ENCODE data around the gene JAKMIP1. TPM values are rescaled to one million over a fixed set of nuclear protein-coding genes. Genes with fewer than 3 reads are reported as not detected.
A peak's percentile ranks its signal among the peaks of the same experiment; 100 is the strongest.

Gene JAKMIP1
- total RNA-seq, 1 donor from 2014 or later = not detected

DNA sequence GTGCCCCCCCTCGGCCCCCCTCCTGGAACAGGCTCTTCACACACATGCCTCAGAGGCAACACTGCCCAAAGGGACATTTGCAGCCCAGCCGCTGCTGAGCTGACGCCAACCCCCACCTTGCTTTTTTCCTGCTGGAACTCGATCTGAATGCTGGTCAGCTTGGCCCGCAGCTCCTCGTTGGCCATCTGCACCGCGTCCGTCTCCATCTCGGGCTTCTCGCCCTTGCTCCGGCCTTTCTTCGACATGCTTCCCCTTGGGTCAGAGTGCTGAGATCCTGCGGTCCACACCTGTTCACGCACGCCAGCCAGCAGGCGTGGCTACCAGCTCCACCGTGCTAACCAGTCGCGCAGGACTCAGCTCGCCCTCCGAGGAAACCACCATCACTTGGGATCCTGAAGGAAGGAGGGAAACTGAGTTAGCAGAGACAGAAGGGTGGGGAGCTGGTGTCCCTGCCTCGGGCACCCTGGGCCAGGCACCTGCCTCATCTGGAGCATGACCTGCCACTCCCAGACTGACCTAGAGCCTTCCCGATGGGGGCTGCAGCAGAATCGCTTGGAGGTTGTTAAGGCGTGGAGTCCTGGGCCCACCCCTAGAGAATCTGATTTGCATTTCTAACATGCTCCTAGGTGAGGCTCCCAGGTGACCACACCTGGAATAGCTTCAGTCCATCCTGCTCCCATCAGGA is 87.6 kb downstream of the JAKMIP1 start:
- intact Hi-C loops (cut with micrococcal nuclease) = no loop called here
- DNase-seq (no peak), ATAC-seq (no peak)

DNA sequence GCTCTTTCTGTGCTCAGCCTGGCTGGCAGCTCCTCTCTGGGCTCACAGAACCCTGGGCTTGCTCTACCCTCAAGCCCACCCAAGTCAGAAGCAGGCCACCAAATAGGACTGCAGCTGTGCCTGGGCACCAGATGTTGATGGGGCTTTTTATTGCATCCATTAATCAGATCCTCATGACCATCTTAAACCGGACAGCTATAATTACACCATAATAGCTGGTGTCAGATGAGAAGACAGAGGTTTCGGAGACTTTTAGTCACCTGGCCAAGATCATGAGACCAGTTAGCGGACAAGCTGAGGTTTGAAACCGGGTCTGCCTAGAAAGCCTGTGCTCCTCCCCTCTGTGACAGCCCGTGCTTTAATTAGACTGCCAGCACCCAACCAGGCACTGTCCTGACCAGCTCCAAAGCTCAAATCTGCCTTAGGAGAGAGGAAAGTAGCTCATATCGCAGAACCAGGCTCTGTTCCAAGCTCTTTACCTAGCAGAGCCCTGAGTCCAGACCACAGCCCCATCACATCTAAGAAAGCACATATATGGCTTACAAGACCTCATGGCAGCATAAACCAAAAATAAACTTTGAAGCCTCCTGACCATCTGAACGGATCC is 88.9 kb downstream of the JAKMIP1 start:
- ATAC-seq (no peak), DNase-seq (no peak)
- intact Hi-C loops (cut with micrococcal nuclease) = no loop called here

DNA sequence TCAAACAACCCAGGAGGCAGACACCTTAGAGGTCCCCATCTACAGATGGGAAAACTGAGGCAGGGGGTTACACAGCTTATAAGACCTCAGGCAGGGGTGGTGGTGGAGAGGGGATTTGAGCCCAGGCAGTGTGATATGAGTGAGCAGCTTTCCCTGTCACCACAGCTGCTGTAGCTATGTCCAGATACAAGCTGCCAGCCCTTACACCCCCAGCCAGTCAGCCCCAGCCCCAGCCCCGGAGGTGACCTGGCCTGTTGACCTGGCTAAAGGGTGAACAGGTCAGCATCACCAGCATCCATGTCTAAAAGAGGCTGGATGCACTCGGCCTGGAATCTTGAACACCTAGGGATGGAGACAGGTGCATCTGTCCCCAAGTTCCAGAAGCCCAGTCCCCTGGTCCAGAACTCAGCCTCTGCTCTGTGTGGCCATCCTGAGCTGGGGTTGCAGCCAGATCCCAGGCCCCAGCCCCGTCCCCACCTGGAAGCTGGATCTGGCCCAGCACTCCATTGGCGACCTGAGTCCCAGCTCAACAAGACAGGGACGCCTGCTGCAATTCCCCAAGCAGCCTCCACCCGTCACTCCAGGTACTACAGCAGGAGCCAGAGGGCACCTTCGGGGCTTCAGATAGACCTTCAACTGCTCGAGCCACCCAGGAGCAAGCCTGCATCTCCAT is 89.5 kb downstream of the JAKMIP1 start:
- ATAC-seq (no peak), DNase-seq (no peak)
- intact Hi-C loops (cut with micrococcal nuclease) = no loop called here

DNA sequence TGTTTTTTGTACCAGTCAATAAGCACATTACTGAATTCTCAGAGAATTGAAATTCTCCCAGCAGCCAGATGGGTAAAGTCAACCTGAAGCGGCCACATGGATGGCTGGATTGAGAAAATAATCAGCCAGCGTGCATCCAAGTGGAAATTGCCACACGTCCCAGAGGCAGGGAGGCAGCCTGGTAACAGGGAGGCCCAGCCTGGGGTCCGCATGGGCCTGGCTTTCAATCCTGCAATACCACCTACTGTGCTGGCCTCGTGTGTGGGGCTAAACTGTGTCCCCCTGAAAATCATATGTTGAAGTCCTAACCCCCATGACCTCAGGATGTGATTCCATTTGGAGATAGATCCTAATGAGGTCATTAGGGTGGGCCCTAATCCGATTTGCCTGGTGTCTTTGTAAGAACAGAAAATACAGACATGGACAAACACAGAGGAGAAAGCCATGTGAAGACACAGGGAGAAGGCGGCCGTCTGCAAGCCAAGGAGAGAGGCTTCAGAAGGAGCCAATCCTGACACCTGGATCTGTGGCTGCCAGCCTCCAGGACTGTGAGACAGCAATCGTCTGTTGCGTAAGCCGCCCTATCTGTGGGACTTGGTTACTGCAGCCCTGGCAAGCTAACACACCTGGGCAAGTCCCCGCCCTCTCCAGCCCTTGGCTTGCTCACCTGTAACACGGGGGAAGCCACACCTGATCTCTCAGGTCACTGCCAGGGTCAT is 90.3 kb downstream of the JAKMIP1 start:
- intact Hi-C loops (cut with micrococcal nuclease) = no loop called here
- no peak for DNase-seq
- no peak for ATAC-seq

DNA sequence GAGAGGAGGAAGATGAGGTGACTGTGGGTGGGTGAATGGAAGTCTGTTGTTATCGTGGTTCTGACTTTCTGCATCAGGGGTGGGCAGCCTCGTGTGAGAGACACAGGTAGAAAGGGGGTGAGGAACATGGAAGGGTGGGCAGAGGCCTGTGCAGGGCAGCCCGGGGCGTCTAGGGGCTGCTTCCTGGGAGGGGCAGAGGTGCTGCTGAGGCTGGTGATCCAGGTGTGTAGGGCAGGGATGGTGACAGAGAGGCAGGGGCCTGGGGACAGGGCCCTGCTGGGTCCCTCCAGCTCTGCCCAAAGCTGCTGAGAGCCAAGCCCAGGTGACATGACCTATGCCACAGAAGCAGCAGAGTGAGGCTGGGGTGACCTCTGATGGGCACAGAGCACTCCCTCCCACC is 92.5 kb downstream of the JAKMIP1 start:
- intact Hi-C loops (cut with micrococcal nuclease) = no loop called here
- ATAC-seq (no peak), DNase-seq (no peak)

DNA sequence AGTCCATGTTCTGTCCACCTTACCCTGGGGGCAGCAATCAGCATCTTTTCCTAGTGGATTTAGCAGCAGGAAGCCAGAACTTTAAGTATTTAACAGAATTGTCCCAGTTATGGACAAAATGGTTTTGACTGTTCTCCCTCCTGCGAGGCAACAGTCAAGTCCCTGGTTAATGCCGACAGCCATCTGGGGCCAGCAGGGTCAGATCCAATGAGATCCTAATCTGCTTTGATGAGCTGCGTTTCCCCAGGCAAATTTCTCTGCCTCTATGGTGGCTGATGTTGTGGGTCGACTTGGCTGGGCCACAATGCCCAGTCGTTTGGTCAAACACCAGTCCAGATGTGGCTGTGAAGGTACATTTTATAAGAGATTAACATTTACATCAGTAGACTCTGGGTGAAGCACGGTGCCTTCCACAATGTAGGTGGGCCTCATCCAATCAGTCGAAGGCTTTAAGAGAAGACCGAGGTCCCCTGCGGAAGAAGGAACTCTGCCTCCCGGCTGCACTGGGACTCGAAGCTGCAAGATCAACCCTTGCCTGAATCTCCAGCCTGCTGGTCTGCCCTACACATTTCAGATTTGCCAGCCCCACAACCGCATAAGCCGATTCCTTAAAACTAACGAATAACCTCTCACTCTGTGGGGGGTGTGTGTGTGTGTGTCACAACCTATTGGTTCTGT is 93.1 kb downstream of the JAKMIP1 start:
- intact Hi-C loops (cut with micrococcal nuclease) = no loop called here
- no peak for ATAC-seq
- DNase-seq = no peak

DNA sequence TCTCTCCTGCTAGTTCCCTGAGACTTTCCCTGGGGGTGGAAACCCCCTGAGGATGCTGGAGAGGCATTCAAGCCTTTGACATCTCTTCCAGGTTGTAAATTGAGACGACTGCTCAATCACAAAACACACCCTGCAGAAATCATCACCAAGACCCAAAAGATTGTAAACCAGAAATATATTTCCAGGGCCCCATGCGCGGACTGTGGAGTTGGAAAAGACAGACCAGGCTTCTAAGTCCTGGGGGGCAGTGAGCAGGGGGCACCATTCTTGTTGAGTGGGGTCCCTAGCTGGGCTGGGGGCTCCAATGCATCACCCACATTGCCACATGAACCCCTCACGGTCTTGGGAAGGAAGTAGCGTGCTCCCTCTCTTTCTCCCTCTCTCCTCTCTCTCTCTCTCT is 94.2 kb downstream of the JAKMIP1 start:
- intact Hi-C loops (cut with micrococcal nuclease) = no loop called here
- DNase-seq = no peak
- no peak for ATAC-seq

DNA sequence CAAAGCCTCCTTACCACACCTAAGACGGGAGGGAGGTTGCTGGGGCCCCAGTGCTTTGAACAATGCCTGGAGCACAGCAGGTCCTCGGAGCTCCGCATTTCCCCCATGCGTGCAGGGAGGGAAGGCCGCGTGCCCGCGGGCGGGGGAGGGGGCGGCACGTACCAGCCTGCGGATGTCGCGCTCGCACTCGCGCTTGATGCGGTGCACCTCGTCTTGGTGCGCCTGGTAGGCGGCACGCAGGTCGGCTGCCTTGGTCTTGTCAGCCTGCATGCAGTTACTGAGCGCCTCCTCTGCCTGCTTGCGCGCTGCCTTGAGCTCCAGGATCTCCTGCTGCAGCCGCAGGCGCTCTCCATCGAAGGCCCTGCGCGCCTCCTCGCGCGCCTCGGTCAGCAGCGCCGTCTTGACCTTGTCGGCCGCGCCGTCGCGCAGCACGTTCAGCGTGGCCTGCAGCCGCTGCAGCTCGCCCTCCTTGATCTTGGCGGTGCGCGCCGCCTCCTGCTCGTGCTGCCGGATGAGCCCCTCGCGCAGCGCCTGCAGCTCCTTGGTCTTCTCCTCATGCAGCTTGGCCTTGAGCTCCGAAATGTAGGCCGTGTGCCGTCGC is 94.9 kb downstream of the JAKMIP1 start:
- intact Hi-C loops (cut with micrococcal nuclease) = no loop called here
- ATAC-seq (no peak), DNase-seq (no peak)

DNA sequence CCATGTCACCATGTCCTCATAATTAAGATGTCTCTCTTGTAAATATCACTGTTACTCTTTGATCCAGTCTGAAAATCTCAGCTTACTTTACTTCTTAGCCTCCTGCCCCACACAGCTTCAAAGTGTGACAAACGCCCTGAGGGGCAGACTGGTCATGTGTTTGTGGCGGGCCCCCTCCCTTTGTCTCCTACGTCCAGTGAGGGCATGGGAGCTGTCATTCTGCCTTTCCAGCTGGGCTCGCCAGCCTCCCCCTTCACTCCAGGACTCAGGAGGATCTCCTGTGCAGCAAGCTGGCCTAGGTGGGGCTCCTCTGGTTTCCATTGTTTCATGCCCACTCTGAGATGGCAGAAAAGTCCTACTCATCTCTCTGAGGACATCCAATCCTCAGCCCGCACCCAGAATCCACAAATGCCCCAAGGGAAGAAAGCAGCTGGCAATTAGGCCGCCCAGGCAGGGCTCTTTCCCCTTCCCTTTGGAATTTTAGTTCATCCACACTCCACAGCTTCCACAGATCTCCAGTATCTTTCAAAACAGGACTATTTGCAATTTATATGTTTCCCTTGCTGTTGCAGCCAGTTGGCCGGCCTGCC is 95.7 kb downstream of the JAKMIP1 start:
- ATAC-seq (no peak), DNase-seq (no peak)
- intact Hi-C loops (cut with micrococcal nuclease) = no loop called here

DNA sequence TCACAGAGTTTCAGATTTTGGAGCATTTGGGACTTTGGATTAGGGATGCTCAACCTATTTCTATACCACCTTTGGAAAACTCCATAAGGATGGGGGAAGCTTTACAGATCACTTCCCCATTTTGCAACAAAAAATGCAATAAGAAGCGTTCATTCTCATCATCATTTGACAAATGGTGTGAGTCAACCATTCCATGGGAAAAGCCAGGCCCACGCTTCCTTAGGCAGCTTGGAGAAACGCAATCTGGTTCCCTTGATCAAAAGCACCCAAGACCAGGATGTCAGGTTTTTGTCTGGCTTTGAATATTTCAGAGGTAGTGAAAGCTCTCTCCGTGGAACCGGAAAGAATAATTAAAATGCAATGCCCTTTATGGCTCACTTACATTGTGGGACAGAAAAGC is 102.8 kb downstream of the JAKMIP1 start:
- ATAC-seq = no peak
- intact Hi-C loops (cut with micrococcal nuclease) = no loop called here

DNA sequence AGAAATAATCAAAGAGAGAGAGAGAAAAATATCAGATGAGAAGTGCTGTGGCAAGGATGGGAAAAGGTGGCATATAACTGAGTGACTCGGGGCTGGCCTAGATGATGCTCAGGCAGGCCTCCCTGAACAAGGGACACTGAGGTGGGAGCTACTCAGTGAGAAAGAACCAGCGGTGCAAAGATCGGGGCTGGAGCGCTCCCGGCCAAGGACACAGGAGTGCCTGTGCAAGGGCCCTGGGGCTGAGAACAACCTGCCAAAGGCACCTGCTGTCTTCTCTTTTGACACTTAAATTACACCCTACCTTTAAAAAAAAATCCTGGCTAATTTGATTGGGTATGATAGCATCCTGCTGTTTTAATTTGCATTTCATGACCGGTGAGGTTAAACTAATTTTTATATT is 104.5 kb downstream of the JAKMIP1 start:
- DNase-seq (no peak), ATAC-seq (no peak)
- intact Hi-C loops (cut with micrococcal nuclease) = no loop called here

More for the DNA sequence above, 102.8 kb downstream of the JAKMIP1 start:
- no peak for DNase-seq

DNA sequence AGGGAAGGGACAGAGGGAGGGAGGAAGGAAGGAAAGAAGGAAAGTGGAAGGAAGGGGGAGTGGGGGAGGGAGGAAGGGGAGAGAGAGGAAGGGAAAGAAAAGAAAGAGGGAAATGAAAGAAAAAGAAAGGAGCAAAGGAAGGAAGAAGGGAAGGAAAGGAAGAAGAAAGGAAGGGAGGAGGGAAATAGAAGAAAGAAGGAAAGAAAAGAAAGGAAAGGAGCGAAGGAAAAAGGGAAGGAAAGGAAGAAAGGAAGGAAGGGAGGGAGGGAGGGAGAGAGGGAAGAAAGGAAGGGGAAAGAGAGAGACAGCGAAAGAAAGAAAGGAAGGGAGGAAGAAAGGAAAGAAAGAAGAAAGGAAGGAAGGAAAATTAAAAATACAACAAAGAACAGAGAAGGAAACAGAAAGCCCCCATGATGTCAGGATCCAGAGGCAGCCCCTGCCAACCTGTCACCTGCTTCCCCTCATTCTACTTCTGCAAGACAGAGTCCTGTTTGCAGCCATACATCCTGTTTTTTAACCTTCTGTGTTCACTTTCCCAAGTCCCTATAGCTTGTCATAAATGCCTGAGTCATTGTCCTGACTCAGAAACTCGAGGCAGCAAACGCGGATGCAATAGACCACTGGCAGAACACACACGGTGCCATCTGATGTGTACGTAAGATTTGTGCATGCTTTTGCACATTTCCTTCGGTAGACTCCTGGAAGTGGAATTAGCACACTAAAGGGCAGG is 105.2 kb downstream of the JAKMIP1 start:
- no peak for ATAC-seq
- no peak for DNase-seq
- intact Hi-C loops (cut with micrococcal nuclease) = no loop called here

DNA sequence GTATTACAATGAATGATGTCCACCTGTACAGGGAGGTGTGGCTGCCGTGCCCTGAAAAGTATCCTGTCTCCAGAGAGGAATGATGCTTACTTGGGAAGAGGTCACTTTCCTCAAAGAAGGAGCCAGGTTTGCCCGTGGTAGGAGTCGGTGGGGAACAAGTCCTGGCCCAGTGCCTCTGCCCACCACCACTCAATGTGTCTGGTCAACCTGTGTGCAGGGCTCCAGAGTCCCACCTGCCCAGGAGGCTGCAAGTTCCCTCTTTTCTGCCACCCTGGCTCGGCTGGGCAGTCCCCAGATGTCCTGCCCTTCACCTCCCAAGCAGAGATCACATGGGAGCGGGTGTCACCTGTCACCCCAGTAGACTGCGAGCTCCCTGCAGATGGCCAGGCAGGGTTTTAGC is 106.7 kb downstream of the JAKMIP1 start:
- DNase-seq (no peak), ATAC-seq (no peak)
- intact Hi-C loops (cut with micrococcal nuclease) = no loop called here

DNA sequence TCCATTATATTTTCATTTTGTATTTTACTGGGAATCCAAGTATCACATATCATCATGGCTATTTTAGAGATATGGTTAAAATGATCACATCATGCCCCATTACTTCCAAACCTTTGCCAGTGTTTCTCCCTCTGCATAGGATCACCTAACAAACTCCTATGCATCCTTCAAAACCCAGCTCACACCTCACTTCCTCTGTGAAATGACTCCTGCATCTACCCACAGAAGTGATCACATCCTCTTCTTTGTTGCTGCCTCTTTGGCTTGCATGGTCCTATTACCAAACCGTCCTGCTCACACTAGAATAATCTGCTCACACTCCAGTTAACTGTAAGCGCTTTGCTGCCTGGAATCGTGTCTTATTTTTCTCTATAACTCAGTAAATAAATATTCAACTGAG is 107.4 kb downstream of the JAKMIP1 start:
- intact Hi-C loops (cut with micrococcal nuclease) = no loop called here
- ATAC-seq (no peak), DNase-seq (no peak)

DNA sequence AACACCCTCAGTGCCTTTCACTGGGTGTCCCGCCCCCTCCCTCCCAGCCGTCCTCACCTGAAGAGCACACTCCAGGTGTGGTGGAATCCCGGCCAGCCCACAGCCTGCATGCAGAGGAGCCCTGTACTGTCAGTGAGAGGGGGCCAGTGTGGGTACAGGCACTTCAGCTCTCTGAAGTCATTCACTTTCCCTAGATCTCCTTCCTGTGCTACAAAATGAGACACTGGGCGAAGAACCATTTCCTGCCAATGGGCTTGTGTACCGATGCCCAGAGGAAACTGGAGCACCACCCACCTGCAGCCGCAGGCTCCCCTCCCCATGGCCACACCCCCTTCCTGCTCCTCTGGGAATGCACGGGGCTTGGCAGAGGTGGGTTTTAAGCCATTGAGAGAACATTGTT is 108.2 kb downstream of the JAKMIP1 start:
- ATAC-seq (no peak), DNase-seq (no peak)
- intact Hi-C loops (cut with micrococcal nuclease) = no loop called here

DNA sequence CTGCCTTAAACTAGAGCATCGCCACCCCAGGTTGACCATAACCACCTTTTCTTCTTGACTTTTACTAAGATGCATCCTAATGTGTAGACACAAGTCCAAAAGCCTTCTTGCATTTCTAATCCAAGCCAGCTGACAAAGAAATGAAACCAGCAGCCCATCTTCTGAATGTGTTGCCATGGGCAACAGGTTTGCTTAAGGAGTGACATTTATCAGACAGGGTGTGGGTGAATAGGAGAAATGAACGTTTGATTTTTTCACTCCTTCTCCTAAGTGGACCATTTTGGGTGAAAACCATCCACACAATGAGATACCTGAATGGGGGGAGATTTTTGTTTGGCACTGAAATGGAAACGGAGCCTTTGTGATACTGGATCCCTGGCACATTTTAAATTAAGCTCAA is 109.4 kb downstream of the JAKMIP1 start:
- intact Hi-C loops (cut with micrococcal nuclease) = no loop called here
- ATAC-seq (no peak), DNase-seq (no peak)

DNA sequence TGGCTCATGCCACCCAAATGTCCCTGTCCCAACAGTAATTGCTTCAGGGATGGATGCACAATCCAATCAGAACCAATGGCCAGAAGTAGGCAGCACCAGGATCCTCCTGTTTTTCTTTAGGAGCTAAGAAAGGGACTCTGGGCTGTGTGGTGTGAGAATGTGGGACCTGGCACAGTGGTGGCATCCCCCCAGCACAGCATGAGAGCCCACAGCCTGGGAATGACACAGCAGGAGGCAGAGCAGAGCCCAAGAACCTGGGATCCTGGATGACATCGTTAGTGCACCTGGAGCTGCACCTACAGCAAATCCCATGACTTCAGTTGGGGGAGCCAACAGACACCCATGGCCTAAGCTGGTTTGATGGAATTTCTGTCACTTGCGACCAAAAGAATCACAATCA is 111.4 kb downstream of the JAKMIP1 start:
- no peak for DNase-seq
- intact Hi-C loops (cut with micrococcal nuclease) = no loop called here
- ATAC-seq = no peak

DNA sequence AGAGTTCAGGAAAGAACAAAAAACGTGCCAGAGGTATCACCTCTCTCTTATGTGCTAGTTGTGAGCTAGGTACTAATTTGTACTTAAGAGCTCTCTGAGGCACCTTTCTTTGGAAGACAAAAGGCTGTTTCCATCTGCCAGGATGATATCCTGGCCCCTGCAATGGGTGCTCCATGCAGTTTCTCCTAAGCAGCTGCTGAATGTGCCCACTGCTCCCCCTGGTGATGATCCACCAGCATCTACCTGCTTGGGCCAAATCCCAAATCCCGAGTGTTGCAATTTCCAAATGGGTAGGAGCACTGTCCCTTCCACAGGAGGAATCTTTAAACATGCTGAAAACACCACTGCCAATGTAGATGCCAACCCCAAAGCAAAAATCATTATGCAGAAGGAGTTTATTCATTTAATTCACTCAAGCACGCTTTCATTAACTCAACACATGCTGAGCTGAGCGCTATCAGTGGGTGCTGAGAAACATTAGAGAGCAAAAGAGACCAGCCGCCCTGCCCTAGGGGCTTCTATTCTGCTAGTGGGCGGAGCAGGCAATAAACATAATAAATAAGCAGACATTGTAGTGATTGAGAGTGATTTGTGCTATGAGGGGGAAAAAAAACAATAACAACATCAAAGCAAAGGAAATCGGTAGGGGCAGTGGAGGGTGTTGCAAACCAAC is 112.5 kb downstream of the JAKMIP1 start:
- intact Hi-C loops (cut with micrococcal nuclease) = no loop called here
- ATAC-seq = peak; percentile 34

More for the DNA sequence above, 112.5 kb downstream of the JAKMIP1 start:
- no peak for DNase-seq

Measured in left ventricle myocardium superior (tissue), 1 donor.